Hepatocyte (in vitro differentiated cells): Measurements from ENCODE around the gene GRID2. TPM values are rescaled to one million over a fixed set of nuclear protein-coding genes. Genes with fewer than 3 reads are reported as not detected.

Source experiments
- DNase-seq: peaks from one replicate; pipeline ENCODE4 v3.0.0-alpha.2; 2016; ENCODE audit warnings: low spot score
- H2AFZ ChIP-seq: fragments of 200-600 bp; sonication (generic); 2 replicates; pipeline ENCODE4 v1.6.0; 2016; ENCODE audit warnings: antibody characterized with exemption, mild to moderate bottlenecking
- H3K27ac ChIP-seq: fragments of 200-600 bp; sonication (generic); 2 replicates; pipeline ENCODE4 v1.5.1; 2016; ENCODE audit warnings: mild to moderate bottlenecking
- H3K27me3 ChIP-seq: fragments of 200-600 bp; sonication (generic); 2 replicates; pipeline ENCODE4 v1.6.1; 2016
- H3K36me3 ChIP-seq: fragments of 200-600 bp; sonication (generic); replicated peaks from 2 replicates; pipeline ENCODE4 v1.5.1; 2016; ENCODE audit warnings: low read depth; ENCODE audit not compliant: insufficient read depth
- H3K4me1 ChIP-seq: fragments of 200-600 bp; sonication (generic); 2 replicates; pipeline ENCODE4 v1.5.1; 2016; ENCODE audit warnings: mild to moderate bottlenecking, moderate library complexity; ENCODE audit not compliant: insufficient read depth
- H3K4me2 ChIP-seq: fragments of 200-600 bp; sonication (generic); 2 replicates; pipeline ENCODE4 v1.6.0; 2016
- H3K4me3 ChIP-seq: fragments of 200-600 bp; sonication (generic); 2 replicates; pipeline ENCODE4 v1.5.1; 2016; ENCODE audit warnings: mild to moderate bottlenecking
- H3K79me2 ChIP-seq: fragments of 200-600 bp; sonication (generic); 2 replicates; pipeline ENCODE4 v1.6.0; 2017; ENCODE audit warnings: mild to moderate bottlenecking
- H3K9me2 ChIP-seq: fragments of 200-600 bp; sonication (generic); replicated peaks from 2 replicates; pipeline ENCODE4 v1.6.0; 2017; ENCODE audit warnings: mild to moderate bottlenecking; ENCODE audit not compliant: insufficient read depth
- H3K9me3 ChIP-seq: fragments of 200-600 bp; sonication (generic); 2 replicates; pipeline ENCODE4 v1.5.1; 2016; ENCODE audit warnings: low read depth, mild to moderate bottlenecking
- H4K20me1 ChIP-seq: fragments of 200-600 bp; sonication (generic); 2 replicates; pipeline ENCODE4 v1.6.0; 2016; ENCODE audit warnings: mild to moderate bottlenecking; ENCODE audit not compliant: insufficient read depth, poor library complexity, severe bottlenecking
- EZH2 ChIP-seq: fragments of 200-600 bp; sonication (generic); IDR thresholded peaks from 2 replicates; pipeline ENCODE4 v1.6.1; 2016; ENCODE audit warnings: antibody characterized with exemption, mild to moderate bottlenecking, borderline replicate concordance
- EZH2phosphoT487 ChIP-seq: fragments of 200-600 bp; sonication (generic); IDR thresholded peaks from one replicate; pipeline ENCODE4 v1.6.1; 2018; ENCODE audit warnings: antibody characterized with exemption, mild to moderate bottlenecking, low read depth, moderate library complexity; ENCODE audit not compliant: unreplicated experiment, severe bottlenecking
- WGBS: methylation state at CpG from one replicate; pipeline ENCODE4 v1.1.6; 2016; ENCODE audit warnings: low lambda C conversion rate; ENCODE audit errors: missing lambda C conversion rate; 5-methylcytosine and 5-hydroxymethylcytosine counted together
- polyA plus RNA-seq: library from polyadenylated mRNA; unstranded; fragments of >200 nt; fragmentation: Nextera tagmentation; extraction: Ambion mirVana; gene quantifications from 2 replicates; pipeline ENCODE4 v1.2.1, GENCODE V29; 2016
- total RNA-seq: library from RNA; depleted of rRNA; stranded (reverse); fragments of >200 nt; gene quantifications from 2 replicates; pipeline ENCODE4 v1.2.3, GENCODE V29; 2014
- TF ChIP-seq, protein P1 (sequence below): fragments of 200-600 bp; sonication (generic); IDR thresholded peaks from 2 replicates; pipeline ENCODE4 v1.5.1; 2016; ENCODE audit warnings: antibody characterized with exemption, mild to moderate bottlenecking; ENCODE audit not compliant: poor library complexity

The GRID2 gene
- total and polyA plus RNA-seq, 2 experiments from 2014 or later = 0.53 to 3.5 TPM

DNA sequence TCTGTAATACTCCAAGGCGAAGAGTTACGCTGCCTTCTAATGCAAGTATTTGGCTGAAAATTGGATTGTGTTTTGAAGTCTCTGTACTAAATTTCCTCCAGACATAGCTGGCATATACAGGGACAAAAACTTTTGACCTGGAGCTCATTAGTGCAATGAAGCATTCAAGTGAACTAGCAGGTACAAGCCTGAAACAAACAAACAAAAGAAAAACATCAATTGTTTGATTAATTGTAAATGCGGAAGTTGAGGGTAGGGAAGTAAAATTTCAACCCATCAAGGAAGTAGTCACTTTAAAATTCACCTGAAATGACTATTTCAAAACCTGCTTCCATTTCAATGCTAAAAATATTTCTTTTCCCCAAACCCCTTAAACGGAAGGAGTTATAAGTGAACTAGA lies 1008.5 kb downstream of the GRID2 start:
- Histone ChIP-seq H3K4me2 (no peak overlapping the region), H2AFZ (no peak overlapping the region), H4K20me1 (no peaks in the 10 kb centered on the region), H3K9me3 (no peaks in the 10 kb centered on the region), H3K79me2 (no peaks in the 10 kb centered on the region), H3K27me3 (no peaks in the 10 kb centered on the region), H3K27ac (no peak overlapping the region), H3K4me1 (no peaks in the 10 kb centered on the region), H3K9me2 (no peaks in the 10 kb centered on the region), H3K36me3 (no peaks in the 10 kb centered on the region), H3K4me3 (no peak overlapping the region)
- WGBS = 95% methylated on average over 4 of the region's 4 CpGs
- no peak for TF ChIP-seq EZH2phosphoT487
- TF ChIP-seq, protein P1, sequence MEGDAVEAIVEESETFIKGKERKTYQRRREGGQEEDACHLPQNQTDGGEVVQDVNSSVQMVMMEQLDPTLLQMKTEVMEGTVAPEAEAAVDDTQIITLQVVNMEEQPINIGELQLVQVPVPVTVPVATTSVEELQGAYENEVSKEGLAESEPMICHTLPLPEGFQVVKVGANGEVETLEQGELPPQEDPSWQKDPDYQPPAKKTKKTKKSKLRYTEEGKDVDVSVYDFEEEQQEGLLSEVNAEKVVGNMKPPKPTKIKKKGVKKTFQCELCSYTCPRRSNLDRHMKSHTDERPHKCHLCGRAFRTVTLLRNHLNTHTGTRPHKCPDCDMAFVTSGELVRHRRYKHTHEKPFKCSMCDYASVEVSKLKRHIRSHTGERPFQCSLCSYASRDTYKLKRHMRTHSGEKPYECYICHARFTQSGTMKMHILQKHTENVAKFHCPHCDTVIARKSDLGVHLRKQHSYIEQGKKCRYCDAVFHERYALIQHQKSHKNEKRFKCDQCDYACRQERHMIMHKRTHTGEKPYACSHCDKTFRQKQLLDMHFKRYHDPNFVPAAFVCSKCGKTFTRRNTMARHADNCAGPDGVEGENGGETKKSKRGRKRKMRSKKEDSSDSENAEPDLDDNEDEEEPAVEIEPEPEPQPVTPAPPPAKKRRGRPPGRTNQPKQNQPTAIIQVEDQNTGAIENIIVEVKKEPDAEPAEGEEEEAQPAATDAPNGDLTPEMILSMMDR = no peak
- TF ChIP-seq EZH2 = no peak
- no peak for DNase-seq

DNA sequence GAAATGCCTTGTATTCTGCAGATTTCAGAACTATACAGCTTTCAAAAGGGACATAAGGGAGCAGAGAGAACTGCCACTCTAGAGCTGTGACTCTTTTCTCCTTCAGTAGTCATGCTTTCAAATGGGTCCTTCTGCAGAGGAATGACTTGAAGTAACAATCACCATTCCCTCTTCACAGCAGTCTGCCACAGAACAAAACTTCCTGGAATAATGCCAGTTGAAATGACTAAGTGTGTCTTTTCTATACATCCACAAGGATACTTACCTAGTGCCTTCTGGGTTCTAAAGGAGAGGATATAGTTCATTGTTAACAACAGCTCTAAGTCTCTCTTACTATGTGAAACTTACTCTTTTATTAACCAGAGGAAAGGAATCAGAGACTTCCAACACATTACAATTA lies 1009.4 kb downstream of the GRID2 start:
- Histone ChIP-seq H3K79me2 (no peaks in the 10 kb centered on the region), H3K27ac (no peak overlapping the region), H2AFZ (no peak overlapping the region), H3K9me3 (no peaks in the 10 kb centered on the region), H3K4me1 (no peaks in the 10 kb centered on the region), H4K20me1 (no peaks in the 10 kb centered on the region), H3K9me2 (no peaks in the 10 kb centered on the region), H3K4me3 (no peak overlapping the region), H3K4me2 (no peak overlapping the region), H3K36me3 (no peaks in the 10 kb centered on the region), H3K27me3 (no peaks in the 10 kb centered on the region)
- DNase-seq = no peak
- TF ChIP-seq, protein P1 = no peak
- TF ChIP-seq EZH2phosphoT487 = no peak

DNA sequence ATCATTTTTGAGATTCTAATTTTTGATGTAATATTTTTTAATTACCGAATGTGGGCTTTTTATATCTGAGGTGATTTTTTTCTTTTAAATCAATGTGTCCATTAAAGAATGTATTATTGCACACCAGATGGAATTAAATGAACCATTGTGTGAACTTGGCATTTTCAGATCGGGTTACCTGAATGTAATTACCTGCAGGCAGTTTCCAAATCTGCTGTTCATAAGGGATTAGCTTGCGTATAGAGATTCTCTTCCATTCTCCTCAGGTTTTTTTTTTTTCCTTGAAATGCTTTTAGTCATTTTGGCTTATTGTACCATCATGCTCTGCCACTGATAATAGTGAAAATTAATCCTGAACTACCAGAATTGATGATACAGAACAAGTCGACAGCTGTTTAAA lies 1013.3 kb downstream of the GRID2 start:
- Histone ChIP-seq H3K27me3 (no peaks in the 10 kb centered on the region), H3K79me2 (no peaks in the 10 kb centered on the region), H3K4me3 (no peak overlapping the region), H3K36me3 (no peaks in the 10 kb centered on the region), H3K9me3 (no peaks in the 10 kb centered on the region), H4K20me1 (no peaks in the 10 kb centered on the region), H3K4me1 (no peaks in the 10 kb centered on the region), H3K4me2 (no peak overlapping the region), H3K27ac (no peak overlapping the region), H3K9me2 (no peaks in the 10 kb centered on the region), H2AFZ (no peak overlapping the region)
- 50% methylated on average over 4 of the region's 4 CpGs for WGBS
- no peak for TF ChIP-seq EZH2phosphoT487
- TF ChIP-seq, protein P1 = no peak
- no peak for TF ChIP-seq EZH2
- no peak for DNase-seq

DNA sequence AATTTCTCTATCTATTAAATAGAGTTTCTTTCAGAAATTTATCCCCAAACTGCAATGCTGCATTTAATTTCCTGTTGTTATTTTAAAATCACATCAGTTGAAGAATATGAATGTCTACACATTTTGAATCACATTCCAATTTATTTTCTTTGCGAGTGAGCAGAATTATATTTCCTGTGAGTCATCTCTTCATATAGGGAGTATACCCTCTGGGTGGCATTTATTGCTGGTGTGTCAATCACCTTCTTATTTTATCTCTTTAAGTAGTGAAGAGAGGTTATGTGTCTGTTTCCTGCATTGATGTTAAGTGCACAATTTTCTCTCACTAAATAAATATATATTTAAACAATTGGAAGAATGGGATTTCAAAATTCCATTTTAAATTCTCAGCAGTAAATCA lies 1013.8 kb downstream of the GRID2 start:
- Histone ChIP-seq H3K36me3 (no peaks in the 10 kb centered on the region), H3K4me1 (no peaks in the 10 kb centered on the region), H3K27ac (no peak overlapping the region), H3K9me2 (no peaks in the 10 kb centered on the region), H3K4me2 (no peak overlapping the region), H3K79me2 (no peaks in the 10 kb centered on the region), H3K27me3 (no peaks in the 10 kb centered on the region), H2AFZ (no peak overlapping the region), H3K9me3 (no peaks in the 10 kb centered on the region), H4K20me1 (no peaks in the 10 kb centered on the region), H3K4me3 (no peak overlapping the region)
- no peak for DNase-seq
- 58% methylated on average over 1 of the region's 1 CpG for WGBS
- TF ChIP-seq EZH2phosphoT487 (no peak), EZH2 (no peak)
- TF ChIP-seq, protein P1 = no peak
